NCI-H2081 treated with DMSO at 0.1 percent for 48 hours (cell line): ENCODE data around the gene FHOD3.

Experiments
- DNase-seq: peaks from one replicate; lab custom pipeline; 2025; lab: John Stamatoyannopoulos, UW

The FHOD3 gene

DNA sequence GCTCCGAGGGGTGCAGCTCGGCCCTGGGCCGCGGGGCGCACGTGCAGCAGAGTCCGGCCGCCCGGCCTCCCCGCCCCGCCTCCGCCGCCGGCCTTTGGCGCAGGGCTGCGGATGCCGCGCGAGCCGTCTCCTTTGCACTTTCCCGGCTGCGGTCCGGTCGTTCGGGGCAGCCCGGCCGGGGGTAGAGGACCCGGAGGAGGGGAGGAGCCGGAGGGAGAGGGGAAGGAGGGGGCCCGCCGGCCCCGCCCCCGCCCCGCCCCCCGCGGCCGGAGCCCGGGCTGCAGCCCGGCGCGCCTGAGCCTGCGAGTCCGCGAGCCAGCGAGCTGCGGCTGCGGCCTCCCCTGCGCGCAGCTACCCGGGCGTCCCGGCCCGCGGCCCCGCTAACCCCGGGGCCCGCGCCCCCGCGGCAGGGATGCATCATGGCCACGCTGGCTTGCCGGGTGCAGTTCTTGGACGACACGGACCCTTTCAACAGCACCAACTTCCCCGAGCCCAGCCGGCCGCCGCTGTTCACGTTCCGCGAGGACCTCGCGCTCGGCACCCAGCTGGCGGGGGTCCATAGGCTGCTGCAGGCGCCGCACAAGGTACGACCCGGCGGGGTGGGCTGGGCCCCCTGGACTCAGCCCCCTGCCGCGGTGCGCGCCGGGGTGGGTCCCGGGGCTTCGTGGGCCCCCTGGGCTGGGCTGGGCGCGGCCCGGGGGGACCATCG, at the start of gene FHOD3:
Gene FHOD3 (plus strand): TSS at position 297 of the 709 bp plus-strand sequence. CDS start 123 bp downstream, at position 420.
- DNase-seq: no peak

DNA sequence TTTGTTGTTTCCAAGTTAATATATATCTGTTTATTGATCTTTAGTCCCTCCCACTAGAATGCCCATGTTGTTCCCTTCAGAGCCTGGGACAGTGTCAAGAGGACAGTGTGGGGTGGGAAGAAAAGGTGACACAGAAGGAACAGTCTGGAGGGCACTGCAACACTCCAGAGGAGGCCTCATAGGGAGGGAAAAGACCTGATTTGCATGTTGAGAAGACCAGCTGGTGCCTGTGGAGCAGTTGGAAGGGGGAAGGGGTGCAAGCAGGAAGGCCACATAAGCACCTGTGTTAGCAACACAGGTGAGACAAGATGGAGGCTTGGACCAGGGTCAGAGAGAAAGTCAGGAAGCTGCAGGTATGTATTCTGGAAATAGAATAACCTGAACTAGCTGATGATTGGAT, 48.1 kb upstream of the FHOD3 start:
- no peak for DNase-seq

GRCh38 chr18:36250827-36251226, 46.7 kb upstream of the FHOD3 start:
- no peak for DNase-seq

- DNase-seq: no peak
Observed at GRCh38 chr18:36255072-36255698, 42.3 kb upstream of the FHOD3 start.

DNA sequence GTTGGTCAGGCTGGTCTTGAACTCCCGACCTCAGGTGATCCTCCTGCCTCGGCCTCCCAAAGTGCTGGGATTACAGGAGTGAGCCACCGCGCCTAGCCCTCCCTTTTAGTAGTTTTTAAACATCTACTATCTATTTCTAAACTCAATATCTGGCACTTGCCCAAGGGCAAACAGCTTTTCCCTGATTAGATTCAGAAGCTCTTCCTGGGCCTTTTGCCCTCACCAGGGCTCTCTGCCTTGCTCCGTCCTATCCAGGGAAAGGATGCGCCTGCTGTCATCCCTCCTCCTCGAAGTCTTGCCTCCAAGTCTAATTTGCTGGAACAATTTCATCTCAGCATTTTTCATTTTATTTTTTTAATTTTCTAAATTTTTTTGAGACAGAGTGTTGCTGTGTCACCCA, 41.4 kb upstream of the FHOD3 start:
- DNase-seq: no peak

- no peak for DNase-seq
Observed at GRCh38 chr18:36262971-36263370, 34.5 kb upstream of the FHOD3 start.

DNA sequence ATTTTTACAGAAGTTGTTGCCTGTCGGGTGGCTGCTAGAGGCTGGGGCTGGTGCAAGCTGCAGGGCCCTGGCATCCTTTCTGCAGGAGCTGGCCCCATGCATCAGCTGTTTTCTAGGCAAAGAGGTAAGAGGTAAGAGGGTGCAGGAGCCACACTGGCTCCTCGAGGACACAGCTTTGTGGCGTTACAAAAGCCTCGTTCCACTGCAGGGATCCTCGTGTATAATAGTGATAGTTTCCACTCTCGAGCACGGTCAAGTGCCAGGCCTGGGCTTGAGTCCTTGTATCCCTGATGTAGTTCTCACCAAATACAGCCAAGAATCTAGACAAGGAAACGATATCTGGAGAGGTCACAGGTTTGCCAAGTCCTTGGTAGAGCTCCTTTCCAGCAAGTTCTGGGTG, 33.2 kb upstream of the FHOD3 start:
- no peak for DNase-seq

GRCh38 chr18:36265015-36265414, 32.5 kb upstream of the FHOD3 start:
- no peak for DNase-seq

DNA sequence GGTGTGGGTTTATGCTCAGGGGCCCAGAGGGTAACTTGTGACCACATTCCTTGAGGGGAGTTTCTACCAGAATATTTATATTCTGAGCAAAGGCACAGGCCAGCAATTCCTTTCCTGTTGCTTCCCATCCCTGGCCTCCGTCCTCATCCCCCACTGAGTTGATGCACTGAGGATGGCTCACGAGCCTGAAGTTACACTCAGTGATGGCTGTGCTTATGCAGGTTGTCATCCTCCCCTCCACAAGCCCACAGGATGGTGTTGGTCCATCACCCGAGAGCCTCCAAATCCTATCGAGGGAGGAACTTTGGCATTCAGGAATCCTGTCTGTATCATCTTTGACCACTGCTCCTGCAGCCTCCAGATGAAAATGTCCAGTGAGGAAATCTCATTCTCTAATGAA, 28.4 kb upstream of the FHOD3 start:
- no peak for DNase-seq

- no peak for DNase-seq
Observed at GRCh38 chr18:36271153-36271552, 26.4 kb upstream of the FHOD3 start.

- no peak for DNase-seq
Observed at GRCh38 chr18:36273347-36273746, 24.2 kb upstream of the FHOD3 start.

GRCh38 chr18:36274083-36274715, 23.3 kb upstream of the FHOD3 start:
- DNase-seq: no peak

DNA sequence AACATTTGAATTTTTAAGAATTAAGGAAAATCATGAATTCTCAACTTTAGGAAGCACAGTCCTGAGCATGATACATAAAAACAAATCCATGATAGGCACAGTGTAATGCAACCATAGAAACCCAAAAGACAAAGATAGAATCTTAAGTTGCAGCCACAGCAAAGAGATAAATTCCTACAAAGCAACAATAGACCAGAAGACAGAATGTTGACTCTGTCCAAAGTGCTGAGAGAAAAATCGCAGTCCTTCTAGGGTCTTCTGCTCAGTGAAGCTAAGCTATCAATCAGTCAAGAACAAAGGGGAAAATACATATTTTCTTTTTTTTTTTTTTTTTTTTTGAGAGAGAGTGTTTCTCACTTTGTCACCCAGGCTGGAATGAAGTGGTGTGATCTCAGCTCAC, 22.0 kb upstream of the FHOD3 start:
- no peak for DNase-seq

- no peak for DNase-seq
Observed at GRCh38 chr18:36279001-36279400, 18.5 kb upstream of the FHOD3 start.

DNA sequence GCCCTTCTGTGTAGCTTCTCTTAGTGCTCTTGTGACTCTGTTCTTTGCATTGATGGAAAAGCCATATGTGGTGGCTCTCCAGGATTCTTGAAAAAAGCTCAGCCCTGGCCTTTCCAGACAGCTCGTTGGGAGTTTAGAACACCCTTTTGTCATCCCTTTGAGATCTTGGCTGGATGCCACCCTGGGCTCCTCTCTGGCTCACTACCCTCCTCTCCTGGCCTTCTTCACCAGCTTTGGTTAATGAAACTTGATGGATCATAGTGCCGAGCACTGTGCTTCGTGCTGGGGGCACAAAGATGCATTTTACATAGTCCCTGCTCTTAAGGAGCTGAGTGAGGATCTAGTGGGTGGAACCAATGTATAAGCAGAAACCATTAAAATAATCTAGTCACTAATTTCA, 15.6 kb upstream of the FHOD3 start:
- DNase-seq: no peak

- no peak for DNase-seq
Observed at GRCh38 chr18:36283448-36283847, 14.1 kb upstream of the FHOD3 start.

DNA sequence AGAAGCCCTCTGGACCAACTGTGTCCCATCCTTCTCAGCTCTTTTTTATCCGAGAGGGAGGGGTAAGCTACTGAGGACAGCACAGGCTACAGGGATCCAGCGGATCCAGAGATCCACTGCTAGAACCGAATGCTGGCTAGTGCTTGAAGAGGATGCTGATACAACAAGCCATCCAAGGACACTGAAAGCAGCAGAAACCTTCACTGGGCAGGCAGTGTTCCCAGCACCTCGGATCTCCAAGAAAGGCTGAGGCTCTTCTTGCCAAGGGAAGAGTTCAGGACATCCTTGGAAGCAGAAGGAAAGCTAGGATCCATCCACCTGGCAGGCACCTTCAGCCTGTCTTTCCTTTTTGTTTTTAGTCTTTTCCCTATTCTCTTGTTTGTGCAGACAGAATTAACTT, 13.2 kb upstream of the FHOD3 start:
- DNase-seq: no peak

- DNase-seq: peak; percentile 42
Observed at GRCh38 chr18:36284671-36285295, 12.7 kb upstream of the FHOD3 start.

DNA sequence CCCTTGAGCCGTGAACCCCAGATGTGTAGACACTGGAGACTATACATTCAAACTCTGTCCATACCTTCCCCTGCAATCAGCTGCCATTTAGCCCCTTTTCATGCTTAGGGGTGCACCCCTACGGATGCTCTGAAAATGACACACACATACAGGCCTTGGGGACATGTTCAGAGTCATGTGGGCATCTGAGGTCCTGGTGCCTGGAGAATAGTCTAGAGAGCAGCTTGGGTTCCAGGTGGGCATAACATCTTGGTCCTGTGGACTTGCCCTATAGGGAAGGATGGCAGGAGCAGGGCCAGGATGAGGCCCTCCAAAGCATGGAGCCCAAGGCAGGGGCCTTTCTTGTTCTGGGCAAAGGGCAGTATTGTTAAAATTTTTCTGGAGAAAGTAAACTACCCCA, 9.9 kb upstream of the FHOD3 start:
- no peak for DNase-seq

DNA sequence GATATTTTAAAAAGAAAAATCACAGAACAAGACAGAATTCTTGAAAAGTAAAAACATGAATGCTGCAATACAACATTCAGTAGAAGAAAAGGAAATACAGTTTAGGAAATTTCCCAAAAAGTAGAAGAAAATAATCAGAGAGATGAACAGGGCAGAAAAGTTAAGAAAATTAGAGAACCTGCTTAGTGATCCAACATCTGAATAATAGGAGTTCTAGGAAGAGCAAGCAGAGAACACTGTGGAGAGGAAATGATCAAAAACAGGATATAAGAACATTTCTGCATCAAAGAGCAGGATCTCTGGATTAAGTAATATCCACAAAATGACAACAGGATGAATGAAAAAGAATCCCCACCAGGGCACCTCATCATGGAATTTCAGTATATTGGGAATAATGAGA, 8.8 kb upstream of the FHOD3 start:
- no peak for DNase-seq

GRCh38 chr18:36294031-36294430, 3.5 kb upstream of the FHOD3 start:
- DNase-seq: no peak

DNA sequence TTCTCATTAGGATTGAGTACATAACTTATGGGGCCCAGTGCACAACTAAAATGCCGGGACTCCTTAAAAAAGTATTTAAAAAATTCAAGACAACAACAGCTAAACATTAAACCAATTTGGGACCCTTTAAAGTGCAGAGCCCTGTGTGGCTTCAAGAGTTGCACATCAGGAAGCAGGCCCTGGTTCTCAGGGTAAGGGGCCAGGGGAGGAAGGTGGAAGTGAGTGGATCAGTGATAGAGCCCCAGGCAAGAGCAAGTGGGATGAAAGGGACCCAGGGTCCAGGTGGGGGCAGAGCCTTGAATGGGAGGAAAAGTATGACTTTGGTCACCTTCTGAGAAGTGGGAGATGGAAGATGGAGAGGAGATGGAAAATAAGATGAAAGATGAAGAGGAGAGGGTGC, 2.3 kb upstream of the FHOD3 start:
- no peak for DNase-seq

GRCh38 chr18:36295880-36296301, 1.6 kb upstream of the FHOD3 start:
- no peak for DNase-seq
